Panc1 (cell line): Measurements from ENCODE around the gene WNK2.

Experiments
- POLR2AphosphoS5 ChIP-seq: IDR thresholded peaks from 2 replicates; pipeline ENCODE4 v1.6.1; 2012; ENCODE audit warnings: mild to moderate bottlenecking, low read depth, low read length, moderate library complexity
- REST ChIP-seq, 2 experiments: IDR thresholded peaks; 2 replicates each; pipeline ENCODE4 v1.6.1; 2011 to 2012; ENCODE audit warnings: low read depth in 2 of 2, control low read depth in 1 of 2, low read length in 1 of 2, mild to moderate bottlenecking in 1 of 2, moderate library complexity in 1 of 2; ENCODE audit not compliant: insufficient read depth in 1 of 2
- TCF7L2 ChIP-seq: IDR thresholded peaks from 2 replicates; pipeline ENCODE4 v1.6.1; 2011; ENCODE audit warnings: mild to moderate bottlenecking, low read depth, low read length, inconsistent platforms
- TF ChIP-seq, protein P1 (sequence below): fragments of 450-650 bp; IDR thresholded peaks from 2 replicates; pipeline ENCODE4 v1.5.1; 2017; ENCODE audit warnings: mild to moderate bottlenecking

GRCh38 chr9:93276973-93277372, 93.0 kb downstream of the WNK2 start:
- TF ChIP-seq, protein P1, sequence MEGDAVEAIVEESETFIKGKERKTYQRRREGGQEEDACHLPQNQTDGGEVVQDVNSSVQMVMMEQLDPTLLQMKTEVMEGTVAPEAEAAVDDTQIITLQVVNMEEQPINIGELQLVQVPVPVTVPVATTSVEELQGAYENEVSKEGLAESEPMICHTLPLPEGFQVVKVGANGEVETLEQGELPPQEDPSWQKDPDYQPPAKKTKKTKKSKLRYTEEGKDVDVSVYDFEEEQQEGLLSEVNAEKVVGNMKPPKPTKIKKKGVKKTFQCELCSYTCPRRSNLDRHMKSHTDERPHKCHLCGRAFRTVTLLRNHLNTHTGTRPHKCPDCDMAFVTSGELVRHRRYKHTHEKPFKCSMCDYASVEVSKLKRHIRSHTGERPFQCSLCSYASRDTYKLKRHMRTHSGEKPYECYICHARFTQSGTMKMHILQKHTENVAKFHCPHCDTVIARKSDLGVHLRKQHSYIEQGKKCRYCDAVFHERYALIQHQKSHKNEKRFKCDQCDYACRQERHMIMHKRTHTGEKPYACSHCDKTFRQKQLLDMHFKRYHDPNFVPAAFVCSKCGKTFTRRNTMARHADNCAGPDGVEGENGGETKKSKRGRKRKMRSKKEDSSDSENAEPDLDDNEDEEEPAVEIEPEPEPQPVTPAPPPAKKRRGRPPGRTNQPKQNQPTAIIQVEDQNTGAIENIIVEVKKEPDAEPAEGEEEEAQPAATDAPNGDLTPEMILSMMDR: no peak
- no peak for TF ChIP-seq POLR2AphosphoS5
- no peak for TF ChIP-seq REST (IDR thresholded peaks at IDR 0.05; ENCODE audit: insufficient read depth in 1 of 2, low read depth in 2 of 2, low read length in 1 of 2)
- TF ChIP-seq TCF7L2: no peak
